ENCODE data around the gene PLOD3. TPM values are rescaled to one million over a fixed set of nuclear protein-coding genes. Genes with fewer than 3 reads are reported as not detected.
"Not testable (repeated sequence)": the region's sequence is repeated elsewhere in the genome, so short reads cannot be mapped to it uniquely, and the experiment has no call there.

Gene PLOD3
- polyA plus RNA-seq, 1 donor (not counting 4 experiments of a cell fraction or from before 2014, with no cell fraction given): 31.6 TPM

DNA sequence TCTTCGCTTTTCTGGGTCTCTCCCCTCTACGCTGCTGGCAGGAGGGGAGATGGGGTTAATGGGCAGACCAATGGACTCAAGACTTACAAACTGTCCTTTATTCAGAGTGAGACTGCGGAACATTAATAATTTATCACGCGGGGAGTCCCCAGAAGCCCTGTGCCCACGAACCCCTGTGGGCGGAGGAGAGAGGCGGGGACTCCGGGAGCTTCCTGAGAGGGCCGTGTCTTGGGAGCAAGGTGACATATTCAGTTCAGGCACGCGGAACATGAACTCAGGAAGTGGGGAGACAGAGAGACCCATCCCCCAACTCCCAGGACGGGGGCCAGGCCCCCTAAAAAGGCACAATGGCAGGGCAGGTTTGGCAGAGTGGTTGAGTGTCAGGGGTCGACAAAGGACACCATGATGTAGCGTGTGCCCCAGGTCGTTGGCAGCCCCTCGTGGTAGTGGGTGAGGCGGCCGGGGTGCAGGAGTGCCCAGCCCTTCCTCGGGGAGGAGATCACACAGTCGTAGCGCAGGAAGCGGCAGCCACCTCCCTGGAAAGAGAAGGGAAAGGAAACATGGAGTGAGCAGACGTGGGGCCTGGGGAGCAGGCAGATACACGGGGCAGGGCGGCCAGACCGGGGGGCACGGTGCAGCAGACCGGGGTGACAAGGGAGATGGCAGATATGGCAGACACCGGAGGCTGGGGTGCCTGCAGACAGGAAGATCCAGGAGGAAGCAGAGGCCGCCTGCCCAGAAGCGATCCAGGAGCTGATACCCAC is 11.3 kb downstream of the PLOD3 start:
- no peak for DNase-seq (ENCODE audit: low read depth, low spot score)
- TF ChIP-seq, protein P1, sequence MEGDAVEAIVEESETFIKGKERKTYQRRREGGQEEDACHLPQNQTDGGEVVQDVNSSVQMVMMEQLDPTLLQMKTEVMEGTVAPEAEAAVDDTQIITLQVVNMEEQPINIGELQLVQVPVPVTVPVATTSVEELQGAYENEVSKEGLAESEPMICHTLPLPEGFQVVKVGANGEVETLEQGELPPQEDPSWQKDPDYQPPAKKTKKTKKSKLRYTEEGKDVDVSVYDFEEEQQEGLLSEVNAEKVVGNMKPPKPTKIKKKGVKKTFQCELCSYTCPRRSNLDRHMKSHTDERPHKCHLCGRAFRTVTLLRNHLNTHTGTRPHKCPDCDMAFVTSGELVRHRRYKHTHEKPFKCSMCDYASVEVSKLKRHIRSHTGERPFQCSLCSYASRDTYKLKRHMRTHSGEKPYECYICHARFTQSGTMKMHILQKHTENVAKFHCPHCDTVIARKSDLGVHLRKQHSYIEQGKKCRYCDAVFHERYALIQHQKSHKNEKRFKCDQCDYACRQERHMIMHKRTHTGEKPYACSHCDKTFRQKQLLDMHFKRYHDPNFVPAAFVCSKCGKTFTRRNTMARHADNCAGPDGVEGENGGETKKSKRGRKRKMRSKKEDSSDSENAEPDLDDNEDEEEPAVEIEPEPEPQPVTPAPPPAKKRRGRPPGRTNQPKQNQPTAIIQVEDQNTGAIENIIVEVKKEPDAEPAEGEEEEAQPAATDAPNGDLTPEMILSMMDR (optimal IDR thresholded peaks at IDR 0.05 in 1 of 3, IDR thresholded peaks at IDR 0.05 in 1 of 3, conservative IDR thresholded peaks at IDR 0.05 in 1 of 3; ENCODE audit: extremely low read depth in 1 of 3, insufficient read depth in 2 of 3, low read length in 3 of 3): no peak
- TF ChIP-seq EZH2 (IDR thresholded peaks at IDR 0.05; ENCODE audit: low read length): no peak
- Histone ChIP-seq H3K79me2 (ENCODE audit: control insufficient read depth, insufficient read depth, low read length) (no peaks in the 10 kb centered on the region), H3K27me3 (ENCODE audit: control insufficient read depth, extremely low read depth, insufficient read depth, low read length) (peaks cover 24% of the 10 kb centered on the region), H4K20me1 (ENCODE audit: control insufficient read depth, extremely low read depth, insufficient read depth, low read length) (no peaks in the 10 kb centered on the region), H3K4me1 (ENCODE audit: control insufficient read depth, extremely low read depth, insufficient read depth, low read length) (no peaks in the 10 kb centered on the region), H3K9ac (ENCODE audit: control insufficient read depth, extremely low read depth, insufficient read depth, low read length) (no peak overlapping the region), H2AFZ (ENCODE audit: control insufficient read depth, low read length) (no peak overlapping the region), H3K36me3 (ENCODE audit: control insufficient read depth in 2 of 2, extremely low read depth in 1 of 2, insufficient read depth in 2 of 2, low read length in 2 of 2) (peaks cover 7 to 21% of the 10 kb centered on the region in 2 experiments), H3K9me1 (ENCODE audit: control insufficient read depth, extremely low read depth, insufficient read depth, low read length) (no peaks in the 10 kb centered on the region), H3K27ac (ENCODE audit: control insufficient read depth, insufficient read depth, low read length) (no peak overlapping the region), H3K9me3 (ENCODE audit: control insufficient read depth, low read depth, low read length) (no peaks in the 10 kb centered on the region), H3K4me3 (ENCODE audit: control insufficient read depth in 2 of 3, extremely low read depth in 1 of 3, insufficient read depth in 2 of 3, low read depth in 1 of 3, low read length in 3 of 3) (no peak overlapping the region), H3K4me2 (ENCODE audit: control insufficient read depth, extremely low read depth, insufficient read depth, low read depth, low read length) (no peak overlapping the region)
- FAIRE-seq: no peak
- dilution Hi-C loops (cut with MboI; ENCODE audit: extremely low pct_ligation_motif_present, low sequenced_read_pairs): no loop called here

DNA sequence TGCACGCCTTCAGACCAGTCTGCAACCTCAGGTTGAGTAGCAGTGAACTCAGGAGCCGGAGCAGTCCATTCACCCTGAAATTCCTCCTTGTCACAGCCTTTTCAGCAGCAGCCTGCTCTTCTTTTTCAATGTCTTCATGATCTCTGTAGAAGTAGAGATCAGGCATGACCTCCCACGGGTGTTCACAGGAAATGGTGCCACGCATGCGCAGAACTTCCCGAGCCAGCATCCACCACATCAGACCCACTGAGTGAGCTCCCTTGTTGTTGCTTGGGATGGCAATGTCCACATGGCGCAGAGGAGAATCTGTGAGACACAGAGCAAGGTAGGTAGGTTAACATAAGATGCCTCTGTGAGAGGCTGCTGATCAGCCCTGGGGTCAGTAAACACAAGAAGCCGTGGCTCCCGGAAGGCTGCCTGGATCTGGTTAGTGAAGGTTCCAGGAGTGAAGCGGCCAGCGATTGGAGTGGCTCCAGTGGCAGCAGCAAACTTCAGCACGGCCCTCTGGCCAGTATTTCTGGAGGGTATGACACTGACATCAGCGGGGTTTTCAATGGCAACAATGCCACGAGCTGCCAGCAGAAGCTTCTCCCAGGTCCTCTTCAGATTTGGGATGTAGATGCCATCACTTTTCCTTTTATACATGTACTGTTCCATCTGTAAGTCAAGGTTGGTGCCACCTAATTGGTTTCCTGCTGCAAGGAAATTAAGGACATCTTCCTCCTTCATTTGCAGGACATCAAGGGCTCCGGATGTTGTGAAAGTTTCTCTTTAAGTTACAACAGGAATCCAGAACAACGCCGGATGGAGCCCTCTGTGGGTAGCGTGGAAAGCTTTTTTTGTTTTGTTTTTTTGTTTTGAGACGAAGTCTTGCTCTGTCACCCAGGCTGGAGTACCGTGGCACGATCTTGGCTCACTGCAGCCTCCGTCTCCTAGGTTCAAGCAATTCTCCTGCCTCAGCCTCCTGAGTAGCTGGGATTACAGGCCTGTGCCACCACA is 13.3 kb downstream of the PLOD3 start:
- H4K20me1 ChIP-seq (ENCODE audit: control insufficient read depth, extremely low read depth, insufficient read depth, low read length); H3K4me3 ChIP-seq (ENCODE audit: control insufficient read depth in 2 of 3, extremely low read depth in 1 of 3, insufficient read depth in 2 of 3, low read depth in 1 of 3, low read length in 3 of 3); H3K9me1 ChIP-seq (ENCODE audit: control insufficient read depth, extremely low read depth, insufficient read depth, low read length); H3K4me2 ChIP-seq (ENCODE audit: control insufficient read depth, extremely low read depth, insufficient read depth, low read depth, low read length); FAIRE-seq; H3K27ac ChIP-seq (ENCODE audit: control insufficient read depth, insufficient read depth, low read length); H3K9me3 ChIP-seq (ENCODE audit: control insufficient read depth, low read depth, low read length); dilution Hi-C loops (cut with MboI; ENCODE audit: extremely low pct_ligation_motif_present, low sequenced_read_pairs); H3K79me2 ChIP-seq (ENCODE audit: control insufficient read depth, insufficient read depth, low read length); DNase-seq (ENCODE audit: low read depth, low spot score); H3K4me1 ChIP-seq (ENCODE audit: control insufficient read depth, extremely low read depth, insufficient read depth, low read length); H2AFZ ChIP-seq (ENCODE audit: control insufficient read depth, low read length); H3K9ac ChIP-seq (ENCODE audit: control insufficient read depth, extremely low read depth, insufficient read depth, low read length): not testable (repeated sequence)
- peaks cover 31% of the 10 kb centered on the region for H3K27me3 ChIP-seq (ENCODE audit: control insufficient read depth, extremely low read depth, insufficient read depth, low read length)
- H3K36me3 ChIP-seq (ENCODE audit: control insufficient read depth in 2 of 2, extremely low read depth in 1 of 2, insufficient read depth in 2 of 2, low read length in 2 of 2): peaks cover 0 to 10% of the 10 kb centered on the region in 2 experiments

Measured in keratinocyte (primary cell).